SKM-1 (cell line): ENCODE results near the gene CACNA1A.
"Not testable (repeated sequence)": the region's sequence is repeated elsewhere in the genome, so short reads cannot be mapped to it uniquely, and the experiment has no call there.

Experiments used
- DNase-seq: peaks from one replicate; lab custom pipeline; 2025; ENCODE audit not compliant: unreplicated experiment; lab: John Stamatoyannopoulos, UW

Gene CACNA1A

GRCh38 chr19:13427273-13428051, 78.8 kb downstream of the CACNA1A start:
- no peak for DNase-seq

- not testable (repeated sequence) for DNase-seq
Measured at GRCh38 chr19:13425875-13426274, 80.4 kb downstream of the CACNA1A start.

GRCh38 chr19:13425151-13425550, 81.1 kb downstream of the CACNA1A start:
- DNase-seq, result no peak

GRCh38 chr19:13420780-13421179, 85.5 kb downstream of the CACNA1A start:
- no peak for DNase-seq

- no peak for DNase-seq
Measured at GRCh38 chr19:13417054-13417453, 89.2 kb downstream of the CACNA1A start.

GRCh38 chr19:13411899-13412298, 94.4 kb downstream of the CACNA1A start:
- DNase-seq, result no peak

GRCh38 chr19:13410946-13411345, 95.3 kb downstream of the CACNA1A start:
- no peak for DNase-seq

GRCh38 chr19:13408889-13409518, 97.3 kb downstream of the CACNA1A start:
- no peak for DNase-seq

- no peak for DNase-seq
Measured at GRCh38 chr19:13404236-13404635, 102.0 kb downstream of the CACNA1A start.

GRCh38 chr19:13401388-13401787, 104.9 kb downstream of the CACNA1A start:
- no peak for DNase-seq

- DNase-seq, result no peak
Measured at GRCh38 chr19:13400296-13400695, 106.0 kb downstream of the CACNA1A start.

- DNase-seq, result no peak
Measured at GRCh38 chr19:13399746-13400145, 106.5 kb downstream of the CACNA1A start.

GRCh38 chr19:13398780-13399726, 107.2 kb downstream of the CACNA1A start:
- DNase-seq, result no peak

- DNase-seq, result no peak
Measured at GRCh38 chr19:13398182-13398581, 108.1 kb downstream of the CACNA1A start.

GRCh38 chr19:13396250-13397080, 109.8 kb downstream of the CACNA1A start:
- DNase-seq, result no peak

GRCh38 chr19:13382633-13382938, 123.7 kb downstream of the CACNA1A start:
- DNase-seq, result no peak

GRCh38 chr19:13381827-13382632, 124.2 kb downstream of the CACNA1A start:
- no peak for DNase-seq

GRCh38 chr19:13376537-13376936, 129.7 kb downstream of the CACNA1A start:
- DNase-seq, result no peak

GRCh38 chr19:13373599-13373998, 132.7 kb downstream of the CACNA1A start:
- no peak for DNase-seq

GRCh38 chr19:13370948-13371347, 135.3 kb downstream of the CACNA1A start:
- DNase-seq, result no peak
